ENCODE results near the gene RNF213.

RNF213 gene

GRCh38 chr17:80429356-80430275 lies 169.0 kb downstream of the RNF213 start:
- H3K4me3 ChIP-seq (replicated peaks; ENCODE audit: insufficient read depth, low read length) = no peak overlapping the region
- TF ChIP-seq POLR2AphosphoS5 (IDR thresholded peaks at IDR 0.05; ENCODE audit: low read depth) (no peak), REST (IDR thresholded peaks at IDR 0.05; ENCODE audit: insufficient replicate concordance, low read depth) (no peak), CTCF (IDR thresholded peaks at IDR 0.05; ENCODE audit: insufficient read depth, low read length) (no peak), GABPA (IDR thresholded peaks at IDR 0.05; ENCODE audit: low read depth) (no peak), SPI1 (IDR thresholded peaks at IDR 0.05; ENCODE audit: borderline replicate concordance, low read depth) (no peak)
- peaks cover 1% of the 10 kb centered on the region for H3K27me3 ChIP-seq (ENCODE audit: insufficient read depth, poor library complexity, severe bottlenecking)
- no peak for DNase-seq (ENCODE audit: low read depth in 1 of 2, low spot score in 1 of 2)
- H3K27ac ChIP-seq (replicated peaks) = no peak overlapping the region

GRCh38 chr17:80430446-80431245 lies 170.0 kb downstream of the RNF213 start:
- TF ChIP-seq REST (IDR thresholded peaks at IDR 0.05; ENCODE audit: insufficient replicate concordance, low read depth) = no peak
- no peak for TF ChIP-seq POLR2AphosphoS5 (IDR thresholded peaks at IDR 0.05; ENCODE audit: low read depth)
- TF ChIP-seq CTCF (IDR thresholded peaks at IDR 0.05; ENCODE audit: insufficient read depth, low read length) = no peak
- no peak for TF ChIP-seq SPI1 (IDR thresholded peaks at IDR 0.05; ENCODE audit: borderline replicate concordance, low read depth)
- no peak for TF ChIP-seq GABPA (IDR thresholded peaks at IDR 0.05; ENCODE audit: low read depth)
- H3K27ac ChIP-seq (replicated peaks) = no peak overlapping the region
- no peaks in the 10 kb centered on the region for H3K27me3 ChIP-seq (ENCODE audit: insufficient read depth, poor library complexity, severe bottlenecking)
- no peak overlapping the region for H3K4me3 ChIP-seq (replicated peaks; ENCODE audit: insufficient read depth, low read length)
- no peak for DNase-seq (ENCODE audit: low read depth in 1 of 2, low spot score in 1 of 2)

GRCh38 chr17:80431246-80432195 lies 170.9 kb downstream of the RNF213 start:
- no peaks in the 10 kb centered on the region for H3K27me3 ChIP-seq (ENCODE audit: insufficient read depth, poor library complexity, severe bottlenecking)
- no peak for DNase-seq (ENCODE audit: low read depth in 1 of 2, low spot score in 1 of 2)
- TF ChIP-seq CTCF (IDR thresholded peaks at IDR 0.05; ENCODE audit: insufficient read depth, low read length) (no peak), SPI1 (IDR thresholded peaks at IDR 0.05; ENCODE audit: borderline replicate concordance, low read depth) (no peak), POLR2AphosphoS5 (IDR thresholded peaks at IDR 0.05; ENCODE audit: low read depth) (no peak), REST (IDR thresholded peaks at IDR 0.05; ENCODE audit: insufficient replicate concordance, low read depth) (no peak), GABPA (IDR thresholded peaks at IDR 0.05; ENCODE audit: low read depth) (no peak)
- H3K27ac ChIP-seq (replicated peaks) = no peak overlapping the region
- H3K4me3 ChIP-seq (replicated peaks; ENCODE audit: insufficient read depth, low read length) = no peak overlapping the region
